ENCODE data around the gene DYNLL1. TPM values are rescaled to one million over a fixed set of nuclear protein-coding genes. Genes with fewer than 3 reads are reported as not detected.

DYNLL1 gene
- total RNA-seq, 1 experiment from 2014 or later, result 618 TPM

GRCh38 chr12:120468325-120468820, 27.5 kb upstream of the DYNLL1 start:
- Histone ChIP-seq H2BK20ac (ENCODE audit: low read depth, low read length, poor library complexity, severe bottlenecking) (no peak overlapping the region), H2BK120ac (ENCODE audit: low read depth, low read length, poor library complexity, severe bottlenecking) (no peak overlapping the region), H3T11ph (ENCODE audit: low read length) (no peak overlapping the region), H3K4me2 (ENCODE audit: insufficient read depth, insufficient read length, low read length) (peak overlapping the region; percentile 74), H3K18ac (ENCODE audit: insufficient read length, low read depth, low read length) (no peak overlapping the region), H3K56ac (ENCODE audit: insufficient read length, low read depth, low read length) (no peak overlapping the region), H3K27ac (ENCODE audit: insufficient read length, low read depth, low read length) (no peak overlapping the region), H3K4me1 (ENCODE audit: insufficient read depth, low read length) (no peaks in the 10 kb centered on the region), H3K79me1 (ENCODE audit: insufficient read depth, low read depth, low read length, poor library complexity, severe bottlenecking) (peaks cover 3% of the 10 kb centered on the region), H2BK15ac (ENCODE audit: low read depth, low read length) (no peak overlapping the region), H4K8ac (replicated peaks; ENCODE audit: insufficient read length, low read depth, low read length) (no peak overlapping the region), H4K5ac (ENCODE audit: insufficient read length, low read depth, low read length) (no peak overlapping the region), H3K9ac (ENCODE audit: extremely low read depth, insufficient read length, low read length) (peak overlapping the region; percentile 90), H2AFZ (ENCODE audit: low read length) (no peak overlapping the region), H4K20me1 (ENCODE audit: control insufficient read depth, insufficient read depth, insufficient read length) (no peaks in the 10 kb centered on the region), H2AK5ac (ENCODE audit: insufficient read length, low read length) (no peak overlapping the region), H3K79me2 (ENCODE audit: insufficient read depth, low read length) (peaks cover 11% of the 10 kb centered on the region; the same call in 1 of the 2 replicates), H4K91ac (ENCODE audit: insufficient read length, low read depth, low read length) (no peak overlapping the region), H3K14ac (ENCODE audit: insufficient read depth, low read length) (no peak overlapping the region), H3K23me2 (ENCODE audit: insufficient read length, low read depth, low read length, poor library complexity, severe bottlenecking) (peaks cover 7% of the 10 kb centered on the region), H2BK5ac (ENCODE audit: insufficient read length, low read length) (no peak overlapping the region), H3K4ac (ENCODE audit: low read depth, low read length) (no peak overlapping the region), H3K27me3 (ENCODE audit: insufficient read depth, low read length) (no peaks in the 10 kb centered on the region), H3K9me3 (ENCODE audit: control insufficient read depth, low read depth, low read length) (no peaks in the 10 kb centered on the region), H3K23ac (ENCODE audit: insufficient read length, low read depth, low read length) (no peak overlapping the region), H2BK12ac (ENCODE audit: insufficient read length, low read depth, low read length) (no peak overlapping the region)
- Mint-ChIP-seq H3K27ac (peak overlapping the region; percentile 52 to 92 (median 66); a peak in 5 of 7 replicates), H3K27me3 (ENCODE audit: low read depth) (no peaks in the 10 kb centered on the region), H3K9me3 (no peaks in the 10 kb centered on the region), H3K36me3 (ENCODE audit: insufficient read depth in 1 of 3, low read depth in 3 of 3) (peaks cover 30 to 46% (median 38%) of the 10 kb centered on the region in 3 experiments), H3K4me3 (peak overlapping the region; percentile 92 to 94), H3K4me1 (peaks cover 17 to 24% of the 10 kb centered on the region in 2 experiments)
- WGBS (ENCODE audit: extremely low coverage, insufficient read length, low lambda C conversion rate), result no CpG with 5 or more reads among the region's 23 CpGs
- peak; percentile 55 for DNase-seq
- TF ChIP-seq CTCF (conservative IDR thresholded peaks at IDR 0.05), result no peak
